Measurements from ENCODE around the gene ADPRH. TPM values are rescaled to one million over a fixed set of nuclear protein-coding genes. Genes with fewer than 3 reads are reported as not detected.

Gene ADPRH
- total RNA-seq: 3.4 TPM

DNA sequence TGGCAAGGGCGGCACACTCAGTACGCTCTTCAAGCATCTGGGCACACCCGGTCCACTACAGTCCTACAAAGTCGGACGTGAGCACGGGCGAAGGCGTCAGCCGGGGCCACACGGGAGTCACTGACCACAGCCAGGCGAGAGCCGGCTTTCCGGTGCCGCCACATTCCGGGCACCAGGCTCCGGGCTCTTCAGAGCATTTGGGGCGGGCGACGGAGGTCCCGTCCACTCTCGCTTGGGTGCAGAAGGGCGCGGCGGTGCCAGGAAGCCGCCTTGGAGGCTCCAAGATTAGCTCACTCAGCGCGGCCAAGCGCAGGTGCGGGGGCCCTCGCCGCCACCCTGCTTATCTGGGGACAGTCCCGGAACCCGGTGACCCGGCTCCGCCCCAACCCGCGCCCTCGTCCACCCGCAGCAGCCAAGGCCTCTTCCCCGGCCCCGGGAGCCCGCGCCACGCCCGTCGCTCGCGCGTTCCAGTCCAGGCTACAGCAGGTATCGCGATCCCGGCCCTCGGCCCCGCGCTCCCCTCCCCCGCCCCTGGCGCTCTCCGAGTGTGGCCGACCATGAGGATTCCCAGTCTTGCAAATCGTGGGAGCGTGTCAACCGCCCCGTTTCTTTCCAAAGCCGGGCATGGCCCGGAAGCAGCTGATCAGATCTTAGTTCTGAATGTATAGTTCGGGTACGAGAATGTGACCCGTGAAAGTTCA is at the start of gene ADPRH:
Gene ADPRH (plus strand): TSS at position 127 of the 701 bp plus-strand sequence. CDS start 2,678 bp downstream, outside the sequence.

DNA sequence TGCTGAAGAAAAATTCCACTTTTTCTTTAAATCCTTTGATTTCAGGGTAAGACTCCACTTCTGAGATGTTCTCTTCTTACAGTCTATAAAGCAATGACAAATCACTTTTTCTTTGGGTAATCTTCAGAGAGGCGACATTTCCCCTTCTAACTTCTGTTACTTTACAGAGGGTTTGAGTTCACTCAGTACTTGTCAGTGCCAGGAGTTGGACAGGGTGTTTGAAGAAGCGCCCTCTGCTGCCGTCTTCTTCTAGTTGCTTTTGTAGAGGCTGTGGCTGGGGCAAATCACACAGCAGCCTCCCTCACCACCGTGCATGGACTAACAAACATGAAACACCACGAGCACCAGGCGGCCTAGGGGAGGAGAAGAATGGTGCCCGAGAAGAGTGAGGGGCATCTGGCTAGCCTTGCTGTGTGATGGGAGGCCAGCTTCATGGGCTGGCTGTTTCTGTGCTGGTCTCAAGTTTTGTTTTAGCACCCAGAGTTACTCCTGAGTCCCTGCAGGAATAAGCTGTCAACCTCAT is 19.8 kb upstream of the ADPRH start, which contains the start of gene CD80:
Gene CD80 (minus strand): TSS at position 174 of the 523 bp plus-strand sequence. CDS start 1,886 bp downstream, outside the sequence.

GRCh38 chr3:119597548-119598288 is 18.4 kb downstream of the ADPRH start, which contains the start of gene PLA1A:
PLA1A (plus strand) TSS chr3:119597885; CDS start chr3:119597914, 29 bp downstream.

Other genes starting within 250 kb of the ADPRH start
- gene TMEM39A, start 115.9 kb upstream of the ADPRH start, total RNA-seq: 70.2 TPM
- 21.7 TPM for gene POGLUT1, start 110.5 kb upstream of the ADPRH start, total RNA-seq
- 35.7 TPM for gene TIMMDC1, start 80.9 kb upstream of the ADPRH start, total RNA-seq
- gene CD80, start 19.9 kb upstream of the ADPRH start, total RNA-seq: 0.77 TPM
- gene PLA1A, start 18.4 kb downstream of the ADPRH start, total RNA-seq: 1.3 TPM
- gene POPDC2, start 81.1 kb downstream of the ADPRH start, total RNA-seq: 2.4 TPM
- 16.9 TPM for gene COX17, start 97.9 kb downstream of the ADPRH start, total RNA-seq
- 7.3 TPM for gene CFAP91, start 123.5 kb downstream of the ADPRH start, total RNA-seq
- 0.38 TPM for gene NR1I2, start 202.6 kb downstream of the ADPRH start, total RNA-seq